NT2/D1 (cell line): Measurements from ENCODE around the gene PARVG.

Source experiments
- YY1 ChIP-seq: IDR thresholded peaks from 2 replicates; pipeline ENCODE4 v1.6.1; 2011; ENCODE audit not compliant: insufficient read length, insufficient read depth
- ZNF274 ChIP-seq: IDR thresholded peaks from 2 replicates; pipeline ENCODE4 v1.6.1; 2011; ENCODE audit warnings: mild to moderate bottlenecking, low read depth, low read length

- TF ChIP-seq YY1 (no peak), ZNF274 (no peak)
These were observed 62.4 kb downstream of the PARVG start for GRCh38 chr22:44242946-44243724.
